T-cell (primary cell): Measurements from ENCODE around the gene EML2. TPM values are rescaled to one million over a fixed set of nuclear protein-coding genes. Genes with fewer than 3 reads are reported as not detected.

Source experiments
- ATAC-seq, 4 experiments: fragments of 200-7000 bp in 3 of 4; fragments of 150-1000 bp in 1 of 4; cut with Tn5 transposase; replicated peaks in 1 of 4; 1 replicate in 3 of 4; 2 replicates in 1 of 4; pipeline ENCODE4 v1.10.0; 2021; ENCODE audit warnings: moderate library complexity in 3 of 4, mild to moderate bottlenecking in 2 of 4, moderate number of reproducible peaks in 1 of 4
- CTCF ChIA-PET, 2 donors: fragments of 300-600 bp; sonication (Branson Sonifier 250); formaldehyde crosslinking; loops; one replicate each; lab custom pipeline; 2022; ENCODE audit warnings: antibody characterized with exemption in 2 of 2; lab: Charles Lee
- POLR2A ChIA-PET, 2 donors: fragments of 300-600 bp; sonication (Branson Sonifier 250); formaldehyde crosslinking; loops; one replicate each; lab custom pipeline; 2022; ENCODE audit warnings: antibody characterized with exemption in 2 of 2; lab: Charles Lee
- DNase-seq, 35 experiments: peaks; one replicate each; pipeline versions ENCODE4 v3.0.0 to v3.0.0-alpha.2; 2013 to 2023
- H3K27ac ChIP-seq: one replicate; pipeline ENCODE4 v1.5.1; 2013; ENCODE audit warnings: low read length
- H3K27me3 ChIP-seq, 2 experiments: replicated peaks in 1 of 2; 1 replicate in 1 of 2; 2 replicates in 1 of 2; pipeline versions ENCODE4 v1.6.1 to v1.7.0; 2013; ENCODE audit warnings: low read length in 1 of 2, mixed read lengths in 1 of 2; ENCODE audit not compliant: control insufficient read depth in 2 of 2, insufficient read depth in 2 of 2; ENCODE audit errors: extremely low read depth in 1 of 2
- H3K36me3 ChIP-seq, 2 donors: 1 replicate in 1 of 2; 2 replicates in 1 of 2; pipeline versions ENCODE4 v1.6.1 to v1.7.0; 2013; ENCODE audit warnings: low read length in 1 of 2; ENCODE audit not compliant: control insufficient read depth in 2 of 2, insufficient read depth in 1 of 2; ENCODE audit errors: extremely low read depth in 1 of 2
- H3K4me1 ChIP-seq, 2 experiments: 1 replicate in 1 of 2; 2 replicates in 1 of 2; pipeline versions ENCODE4 v1.6.1 to v1.7.0; 2013; ENCODE audit warnings: low read length in 2 of 2, mixed read lengths in 1 of 2; ENCODE audit not compliant: insufficient read depth in 2 of 2, control insufficient read depth in 1 of 2; ENCODE audit errors: extremely low read depth in 1 of 2
- H3K4me3 ChIP-seq, 2 donors: 1 replicate in 1 of 2; 2 replicates in 1 of 2; pipeline versions ENCODE4 v1.5.1 to v1.7.0; 2013; ENCODE audit warnings: mild to moderate bottlenecking in 2 of 2, low read length in 1 of 2, moderate library complexity in 1 of 2; ENCODE audit not compliant: control insufficient read depth in 1 of 2; ENCODE audit errors: extremely low read depth in 1 of 2
- H3K9me3 ChIP-seq: 2 replicates; pipeline ENCODE4 v1.7.0; 2013
- H3K27ac Mint-ChIP-seq, 2 donors: one replicate each; pipeline ENCODE4 v1.8.0; 2020 to 2021; ENCODE audit warnings: mild to moderate bottlenecking in 2 of 2, mixed read lengths in 2 of 2
- H3K27me3 Mint-ChIP-seq, 2 donors: one replicate each; pipeline ENCODE4 v1.8.0; 2021 to 2022; ENCODE audit warnings: mixed read lengths in 2 of 2
- H3K36me3 Mint-ChIP-seq: one replicate; pipeline ENCODE4 v1.8.0; 2021; ENCODE audit warnings: mixed read lengths
- H3K4me1 Mint-ChIP-seq, 3 donors: one replicate each; pipeline ENCODE4 v1.8.0; 2020 to 2022; ENCODE audit warnings: mixed read lengths in 3 of 3, mild to moderate bottlenecking in 1 of 3
- H3K4me3 Mint-ChIP-seq, 3 donors: one replicate each; pipeline ENCODE4 v1.8.0; 2020 to 2022; ENCODE audit warnings: mild to moderate bottlenecking in 3 of 3, mixed read lengths in 3 of 3, moderate library complexity in 3 of 3
- H3K9me3 Mint-ChIP-seq, 3 donors: one replicate each; pipeline ENCODE4 v1.8.0; 2020 to 2022; ENCODE audit warnings: mixed read lengths in 3 of 3
- WGBS: methylation state at CpG from one replicate; pipeline ENCODE4 v1.1.5; 2013; ENCODE audit warnings: missing lambda C conversion rate; ENCODE audit not compliant: insufficient coverage; 5-methylcytosine and 5-hydroxymethylcytosine counted together
- total RNA-seq, 35 experiments: library from RNA in 6 of 35; stranded (reverse) in 6 of 35; fragments of 120-200 nt in 1 of 35; gene quantifications; one replicate each; pipeline versions ENCODE4 v1.2.1 to v1.2.4 and lab custom pipeline; 2013 to 2026

EML2 gene
- total RNA-seq, 5 donors from 2014 or later (not counting 1 experiment from before 2014, with no cell fraction given) = 63.7 to 90.5 (median 74.1) TPM

DNA sequence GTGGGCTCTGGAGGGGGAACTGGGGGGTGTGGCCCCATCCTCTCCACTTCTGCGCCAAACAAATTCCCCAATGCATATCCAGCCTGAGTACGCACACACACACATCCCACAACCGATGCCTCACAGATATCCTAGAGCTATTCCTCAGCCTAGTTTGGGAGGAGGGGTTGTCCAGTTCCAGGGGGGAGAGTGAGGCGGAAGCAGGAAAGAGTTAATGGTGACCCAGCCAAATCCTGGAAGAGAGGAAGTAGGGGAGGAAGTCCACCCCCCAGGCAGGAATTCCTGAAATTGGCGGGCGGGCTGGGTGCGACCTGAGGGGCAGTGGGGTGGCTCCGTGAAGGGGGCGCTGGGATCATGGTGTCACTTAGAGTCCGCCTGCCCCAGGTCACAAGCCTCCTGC lies 38.1 kb downstream of the EML2 start:
- Mint-ChIP-seq H3K27ac (peak overlapping the region in 1 of 2 donors; percentile 51), H3K4me3 (no peak overlapping the region), H3K9me3 (no peaks in the 10 kb centered on the region), H3K27me3 (peaks cover 65 to 73% of the 10 kb centered on the region in 2 donors), H3K36me3 (no peaks in the 10 kb centered on the region), H3K4me1 (peaks cover 26 to 47% (median 42%) of the 10 kb centered on the region in 3 donors)
- 40% methylated on average over 3 of the region's 10 CpGs for WGBS
- ATAC-seq = no peak
- no peak for DNase-seq
- peaks cover 12 to 82% of the 10 kb centered on the region in 2 experiments for H3K27me3 ChIP-seq
- no peaks in the 10 kb centered on the region for H3K9me3 ChIP-seq
- H3K36me3 ChIP-seq = no peaks in the 10 kb centered on the region
- ChIA-PET POLR2A (no interaction called here), CTCF (no interaction called here)
- H3K27ac ChIP-seq = no peak overlapping the region
- peaks cover 0 to 27% of the 10 kb centered on the region in 2 experiments for H3K4me1 ChIP-seq
- H3K4me3 ChIP-seq = no peak overlapping the region

DNA sequence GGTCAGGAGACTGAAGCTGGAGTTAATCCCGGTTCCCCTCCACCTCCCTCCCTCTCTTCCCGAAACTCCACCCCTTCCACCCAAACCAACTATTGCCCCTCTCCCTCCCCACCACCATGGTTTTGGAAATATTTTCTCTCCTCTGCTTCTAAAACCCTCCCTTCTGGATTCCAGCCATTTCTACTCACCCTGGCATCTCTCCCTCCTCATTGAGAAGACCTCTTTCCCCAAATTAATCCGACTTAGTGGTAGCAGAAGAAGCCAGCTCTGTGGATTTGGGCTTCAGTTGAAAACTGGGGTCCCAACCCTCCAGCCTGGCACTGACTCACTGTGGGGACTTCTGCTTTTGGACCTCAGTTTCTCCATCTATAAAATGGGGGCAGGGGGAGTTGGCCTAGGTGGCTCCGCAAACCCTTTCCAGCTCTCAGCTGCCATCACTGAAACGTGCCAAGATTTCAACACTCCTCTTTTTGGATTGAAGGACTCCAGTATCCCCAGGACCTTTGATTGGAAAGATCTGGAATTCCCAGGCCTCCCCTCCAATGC lies 38.8 kb downstream of the EML2 start:
- Mint-ChIP-seq H3K4me3 (no peak overlapping the region), H3K27ac (no peak overlapping the region), H3K27me3 (peaks cover 68 to 80% of the 10 kb centered on the region in 2 donors), H3K36me3 (no peaks in the 10 kb centered on the region), H3K9me3 (no peaks in the 10 kb centered on the region), H3K4me1 (peaks cover 26 to 47% (median 42%) of the 10 kb centered on the region in 3 donors)
- Histone ChIP-seq H3K27me3 (peaks cover 12 to 89% of the 10 kb centered on the region in 2 experiments), H3K4me1 (peaks cover 0 to 27% of the 10 kb centered on the region in 2 experiments), H3K36me3 (no peaks in the 10 kb centered on the region), H3K27ac (no peak overlapping the region), H3K9me3 (no peaks in the 10 kb centered on the region), H3K4me3 (no peak overlapping the region)
- DNase-seq (no peak), ATAC-seq (no peak)
- WGBS = 53% methylated on average over 5 of the region's 5 CpGs
- CTCF ChIA-PET = no interaction called here
- POLR2A ChIA-PET = no interaction called here

DNA sequence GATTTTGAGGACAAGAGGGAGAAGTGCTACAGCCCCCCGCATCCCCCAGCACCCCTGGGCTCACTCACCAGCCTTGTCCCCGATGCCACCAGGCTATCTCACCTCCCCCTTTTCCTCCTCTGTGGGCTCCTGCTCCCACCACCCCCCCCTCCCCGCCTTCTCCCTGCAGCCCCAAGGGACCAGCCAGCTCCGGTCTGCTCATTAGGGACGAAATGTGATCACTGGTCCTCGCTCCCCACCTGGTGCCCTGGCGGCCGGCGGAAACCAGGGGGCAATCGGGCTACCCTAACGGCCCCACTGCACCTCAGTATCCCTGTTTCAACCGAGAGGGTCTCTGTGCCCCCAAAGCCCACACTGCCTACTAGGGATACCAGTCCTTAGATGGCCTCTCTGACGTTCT lies 39.9 kb downstream of the EML2 start:
- H3K27me3 Mint-ChIP-seq = peaks cover 68 to 80% of the 10 kb centered on the region in 2 donors
- H3K27ac Mint-ChIP-seq = no peak overlapping the region
- 13% methylated on average over 11 of the region's 13 CpGs for WGBS
- no peaks in the 10 kb centered on the region for H3K36me3 ChIP-seq
- H3K4me1 Mint-ChIP-seq = peaks cover 26 to 47% (median 42%) of the 10 kb centered on the region in 3 donors
- no peak overlapping the region for H3K4me3 Mint-ChIP-seq
- peaks cover 0 to 27% of the 10 kb centered on the region in 2 experiments for H3K4me1 ChIP-seq
- ChIA-PET CTCF (no interaction called here), POLR2A (no interaction called here)
- no peaks in the 10 kb centered on the region for H3K36me3 Mint-ChIP-seq
- ATAC-seq (peak in 1 of 4 experiments; percentile 10), DNase-seq (no peak)
- H3K4me3 ChIP-seq = no peak overlapping the region
- no peaks in the 10 kb centered on the region for H3K9me3 ChIP-seq
- H3K27me3 ChIP-seq = peaks cover 12 to 86% of the 10 kb centered on the region in 2 experiments
- no peaks in the 10 kb centered on the region for H3K9me3 Mint-ChIP-seq
- no peak overlapping the region for H3K27ac ChIP-seq

DNA sequence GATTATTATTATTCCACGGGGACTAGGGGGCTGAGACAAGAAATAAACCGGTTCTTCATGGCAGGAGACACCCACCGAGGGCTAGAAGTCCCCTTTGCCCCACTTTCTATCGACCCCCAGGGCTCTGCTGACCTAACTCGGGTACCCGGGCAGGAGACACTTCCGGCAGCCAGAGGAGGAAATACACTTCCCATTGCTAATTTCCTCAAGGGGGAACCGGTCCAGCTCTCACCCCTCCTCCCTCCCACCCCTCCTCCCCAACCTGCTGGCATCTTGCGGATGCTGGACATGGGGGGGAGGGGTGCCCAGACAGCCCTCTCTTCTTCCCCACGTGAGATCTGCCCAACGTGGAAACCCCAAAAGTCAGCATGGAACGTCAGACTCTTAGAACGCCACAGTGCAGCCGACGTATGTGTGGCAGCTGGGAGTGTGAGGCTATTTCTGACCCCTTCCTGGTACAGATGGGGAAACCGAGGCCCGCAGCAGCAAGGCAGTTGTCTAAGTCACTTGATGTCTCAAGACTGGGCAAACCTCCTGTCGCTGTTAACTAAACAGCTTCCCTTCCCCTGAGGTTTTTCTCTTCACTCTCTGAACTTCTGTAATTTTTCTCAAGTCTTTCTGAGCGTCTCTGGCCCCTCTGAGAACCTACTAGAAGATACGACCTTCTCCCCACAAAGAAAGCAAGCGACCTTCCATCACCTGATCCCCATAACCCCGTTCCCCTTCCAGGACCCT lies 40.8 kb downstream of the EML2 start:
- no peak overlapping the region for H3K27ac Mint-ChIP-seq
- peak overlapping the region in 2 of 3 donors; percentile 49 to 54 for H3K4me3 Mint-ChIP-seq
- DNase-seq = peak in 2 of 35 experiments; percentile 7 to 29
- ATAC-seq = peak in 2 of 4 experiments; percentile 28 to 42
- peaks cover 26 to 47% (median 42%) of the 10 kb centered on the region in 3 donors for H3K4me1 Mint-ChIP-seq
- no peaks in the 10 kb centered on the region for H3K9me3 Mint-ChIP-seq
- H3K27ac ChIP-seq = no peak overlapping the region
- CTCF ChIA-PET = no interaction called here
- POLR2A ChIA-PET = no interaction called here
- H3K4me1 ChIP-seq = peaks cover 0 to 27% of the 10 kb centered on the region in 2 experiments
- peaks cover 12 to 84% of the 10 kb centered on the region in 2 experiments for H3K27me3 ChIP-seq
- peaks cover 67 to 80% of the 10 kb centered on the region in 2 donors for H3K27me3 Mint-ChIP-seq
- 0% methylated on average over 14 of the region's 22 CpGs for WGBS
- H3K9me3 ChIP-seq = no peaks in the 10 kb centered on the region
- no peak overlapping the region for H3K4me3 ChIP-seq
- no peaks in the 10 kb centered on the region for H3K36me3 ChIP-seq
- no peaks in the 10 kb centered on the region for H3K36me3 Mint-ChIP-seq

DNA sequence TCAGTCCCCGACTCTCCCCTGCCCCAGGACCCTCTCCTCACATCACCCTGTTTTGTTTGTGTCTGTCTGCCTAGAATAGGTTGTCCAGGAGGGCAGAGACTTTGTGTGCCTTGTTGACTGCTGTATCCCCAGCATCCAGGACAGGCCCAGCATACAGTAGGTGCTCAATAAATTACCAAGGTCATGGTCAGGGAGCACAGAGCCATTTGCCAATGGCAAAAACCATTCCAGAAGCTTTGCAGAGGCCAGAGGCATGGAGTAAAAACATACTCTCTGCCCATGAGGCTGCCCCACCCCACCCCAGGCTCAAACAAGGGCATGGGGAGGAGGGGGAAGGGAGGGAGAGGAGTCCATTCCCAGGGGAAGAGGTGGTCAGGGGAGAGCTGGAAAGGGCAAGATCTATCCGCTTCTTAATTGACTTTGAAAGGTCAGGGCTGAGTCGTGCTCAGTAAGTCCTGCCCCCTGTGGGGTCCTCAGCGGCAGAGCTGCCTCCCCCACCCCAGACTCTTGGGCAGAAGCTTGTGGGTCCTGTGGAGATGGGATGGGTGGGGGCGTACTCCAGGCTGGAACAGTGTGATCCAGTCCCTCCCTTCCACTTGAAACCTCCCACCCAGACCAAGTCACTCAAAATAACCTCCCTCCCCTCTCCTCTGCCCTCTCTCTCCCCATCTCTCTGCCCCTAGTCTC lies 41.6 kb downstream of the EML2 start:
- Mint-ChIP-seq H3K27me3 (peaks cover 61 to 72% of the 10 kb centered on the region in 2 donors), H3K9me3 (no peaks in the 10 kb centered on the region), H3K27ac (peak overlapping the region in 1 of 2 donors; percentile 6), H3K4me3 (peak overlapping the region in 1 of 3 donors; percentile 54), H3K36me3 (no peaks in the 10 kb centered on the region), H3K4me1 (peaks cover 26 to 44% (median 40%) of the 10 kb centered on the region in 3 donors)
- Histone ChIP-seq H3K27me3 (peaks cover 9 to 79% of the 10 kb centered on the region in 2 experiments), H3K4me1 (peaks cover 0 to 27% of the 10 kb centered on the region in 2 experiments), H3K9me3 (no peaks in the 10 kb centered on the region), H3K36me3 (no peaks in the 10 kb centered on the region), H3K27ac (no peak overlapping the region), H3K4me3 (no peak overlapping the region)
- DNase-seq (no peak), ATAC-seq (no peak)
- POLR2A ChIA-PET = no interaction called here
- 50% methylated on average over 2 of the region's 5 CpGs for WGBS
- CTCF ChIA-PET = no interaction called here

DNA sequence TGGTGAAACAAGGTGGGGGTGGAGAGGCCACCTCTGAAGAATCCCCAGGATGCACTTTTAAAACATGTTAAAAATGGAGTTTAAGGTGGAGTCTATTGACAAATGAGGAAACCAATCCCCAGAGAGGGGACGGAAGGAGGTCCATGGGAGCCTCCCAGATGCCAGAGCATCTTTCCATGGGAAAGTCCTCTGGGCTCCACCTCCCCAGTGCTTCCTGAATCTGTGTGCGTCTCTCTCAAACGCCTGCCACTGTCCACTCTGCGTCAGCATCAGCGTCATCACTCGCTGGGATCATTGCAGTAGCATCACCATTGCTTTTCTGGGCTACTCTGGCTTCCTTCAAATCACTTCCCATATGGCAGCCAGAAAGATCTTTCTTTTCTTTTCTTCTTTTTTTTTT lies 43.4 kb downstream of the EML2 start:
- CTCF ChIA-PET = interaction anchor here in 1 of 2 donors (0.7 kb wide), 1 partner anchor 50 kb away, joined by 3 read pairs; no protein-coding TSS in a partner anchor
- Mint-ChIP-seq H3K4me3 (no peak overlapping the region), H3K27ac (no peak overlapping the region), H3K9me3 (no peaks in the 10 kb centered on the region), H3K4me1 (peaks cover 20 to 39% (median 35%) of the 10 kb centered on the region in 3 donors), H3K27me3 (peaks cover 61 to 73% of the 10 kb centered on the region in 2 donors), H3K36me3 (no peaks in the 10 kb centered on the region)
- Histone ChIP-seq H3K27ac (no peak overlapping the region), H3K4me3 (no peak overlapping the region), H3K27me3 (peaks cover 3 to 79% of the 10 kb centered on the region in 2 experiments), H3K36me3 (no peaks in the 10 kb centered on the region), H3K4me1 (peaks cover 0 to 16% of the 10 kb centered on the region in 2 experiments), H3K9me3 (no peaks in the 10 kb centered on the region)
- 89% methylated on average over 3 of the region's 6 CpGs for WGBS
- DNase-seq (no peak), ATAC-seq (no peak)
- POLR2A ChIA-PET = no interaction called here
